IMR-90 (cell line): ENCODE measurements around the gene BRD1.

Source experiments
- BHLHE40 ChIP-seq: fragments of 150-350 bp; IDR thresholded peaks from 2 replicates; pipeline ENCODE4 v1.6.1; 2016; ENCODE audit warnings: mild to moderate bottlenecking, low read depth, low read length
- CHD1 ChIP-seq: IDR thresholded peaks from 2 replicates; pipeline ENCODE4 v1.6.1; 2012; ENCODE audit warnings: low read depth, low read length, improper control_type of control experiment
- CTCF ChIP-seq: conservative IDR thresholded peaks from 2 replicates; pipeline ENCODE4 v1.5.1; 2012; ENCODE audit warnings: mild to moderate bottlenecking, low read depth, low read length, improper control_type of control experiment
- POLR2A ChIP-seq: IDR thresholded peaks from 2 replicates; pipeline ENCODE4 v1.6.1; 2012; ENCODE audit warnings: mild to moderate bottlenecking, low read depth, low read length
- RAD21 ChIP-seq: IDR thresholded peaks from 2 replicates; pipeline ENCODE4 v1.6.1; 2012; ENCODE audit warnings: low read length, improper control_type of control experiment
- RFX5 ChIP-seq: IDR thresholded peaks from 2 replicates; pipeline ENCODE4 v1.8.0; 2012; ENCODE audit warnings: low read depth, mild to moderate bottlenecking, low read length, moderate library complexity
- SMC3 ChIP-seq: fragments of 150-350 bp; IDR thresholded peaks from 2 replicates; pipeline ENCODE4 v1.6.1; 2016; ENCODE audit warnings: low read depth, mild to moderate bottlenecking, antibody characterized with exemption, low read length, moderate library complexity
- USF2 ChIP-seq: fragments of 150-350 bp; IDR thresholded peaks from 2 replicates; pipeline ENCODE4 v1.6.1; 2017; ENCODE audit warnings: mild to moderate bottlenecking, antibody characterized with exemption, low read length, low read depth

GRCh38 chr22:49737101-49737551 lies 90.5 kb downstream of the BRD1 start:
- TF ChIP-seq CTCF (no peak), SMC3 (no peak), RFX5 (no peak), POLR2A (no peak), USF2 (no peak), CHD1 (no peak), BHLHE40 (no peak), RAD21 (no peak)
